NT2/D1 (cell line): Measurements from ENCODE around the gene PRCD.

Experiments
- YY1 ChIP-seq: IDR thresholded peaks from 2 replicates; pipeline ENCODE4 v1.6.1; 2011; ENCODE audit not compliant: insufficient read length, insufficient read depth
- ZNF274 ChIP-seq: IDR thresholded peaks from 2 replicates; pipeline ENCODE4 v1.6.1; 2011; ENCODE audit warnings: mild to moderate bottlenecking, low read depth, low read length

GRCh38 chr17:76512366-76513305 lies 27.2 kb upstream of the PRCD start:
- TF ChIP-seq YY1 (no peak), ZNF274 (no peak)
